ENCODE data around the gene NTSR1. TPM values are rescaled to one million over a fixed set of nuclear protein-coding genes. Genes with fewer than 3 reads are reported as not detected.

The NTSR1 gene
- total and polyA plus RNA-seq, 2 of the 13 experiments (the other 11 are each of a cell fraction or from before 2014, with no cell fraction given): 0.09 to 0.12 TPM

DNA sequence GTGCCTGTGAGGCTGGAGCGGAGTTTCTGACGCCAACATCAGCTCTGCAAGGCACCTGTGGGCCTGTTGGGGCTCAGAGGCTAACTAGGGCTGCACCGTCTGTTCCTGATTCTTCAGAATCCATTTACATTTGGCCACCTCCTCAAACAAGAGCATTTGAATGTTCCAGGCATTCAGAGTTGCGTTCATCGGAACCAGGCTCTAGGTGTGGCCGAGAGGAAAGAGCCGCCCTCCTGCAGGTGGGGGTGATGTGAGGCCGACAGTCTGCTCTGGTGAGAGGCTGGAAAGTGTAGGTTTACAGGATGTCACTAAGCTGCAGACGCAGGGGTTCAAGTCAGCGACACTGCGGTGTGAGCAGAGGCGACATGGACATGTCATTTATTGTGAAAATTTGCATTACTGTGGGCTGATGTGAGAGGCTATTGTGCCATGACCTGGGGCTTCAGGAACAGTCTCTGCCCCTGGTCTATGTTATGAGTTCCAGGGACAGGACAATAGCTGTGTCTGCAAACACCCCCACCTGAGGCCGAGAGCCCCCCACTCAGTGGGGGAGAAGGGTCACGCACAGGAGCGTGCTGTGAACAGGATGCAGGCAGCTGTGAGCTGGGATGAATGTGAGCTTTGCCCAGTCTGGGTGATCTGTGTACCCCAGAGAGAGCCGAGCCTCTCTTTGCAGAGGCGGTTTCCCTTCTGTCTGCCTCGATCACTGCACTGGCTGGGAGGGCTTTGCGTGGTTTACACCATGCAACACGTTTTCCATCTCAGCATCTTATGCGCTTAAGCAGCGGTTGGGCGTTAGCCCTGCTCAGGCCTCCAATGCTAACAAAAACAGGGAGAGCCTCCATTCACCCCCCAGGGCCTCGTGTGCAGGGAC, 45.3 kb upstream of the NTSR1 start:
- Histone ChIP-seq H2AFZ (ENCODE audit: low read length) (no peak overlapping the region), H3K4me2 (ENCODE audit: low read depth, low read length) (peak overlapping the region; percentile 40), H3K27ac (ENCODE audit: extremely low read length, insufficient read depth, low read length) (peak overlapping the region; percentile 8), H3K36me3 (replicated peaks in 1 of 2; ENCODE audit: control insufficient read depth in 1 of 2, insufficient read depth in 2 of 2, low read length in 2 of 2) (peaks cover 2 to 24% of the 10 kb centered on the region in 2 experiments; a peak in 4 of 5 replicates), H3K9ac (ENCODE audit: insufficient read depth, low read depth, low read length) (peak overlapping the region; percentile 16; the same call in 1 of the 2 replicates), H3K4me1 (ENCODE audit: insufficient read depth, low read length) (peaks cover 65% of the 10 kb centered on the region), H3K79me2 (ENCODE audit: insufficient read depth, low read length) (no peaks in the 10 kb centered on the region), H3K4me3 (replicated peaks in 1 of 3; ENCODE audit: insufficient read depth in 1 of 3, low read depth in 2 of 3, low read length in 3 of 3) (no peak overlapping the region; a peak in 1 of 6 replicates), H4K20me1 (ENCODE audit: insufficient read depth, low read length) (no peaks in the 10 kb centered on the region), H3K9me3 (ENCODE audit: low read length) (no peaks in the 10 kb centered on the region), H3K27me3 (ENCODE audit: control insufficient read depth in 1 of 2, insufficient read depth in 2 of 2, low read length in 2 of 2) (no peaks in the 10 kb centered on the region)
- in situ Hi-C loops (cut with HindIII; ENCODE audit: extremely low pct_ligation_motif_present, low pct_unique_long_range_greater_than_20kb): no loop called here
- WGBS (ENCODE audit: low lambda C conversion rate): 49% methylated on average over 24 of the region's 24 CpGs
- BruUV-seq (replicated peaks): no TSS peak
- FAIRE-seq (no peak), DNase-seq (ENCODE audit: low spot score) (no peak), ATAC-seq (peak; percentile 14)
- CTCF ChIA-PET (ENCODE audit: low intra/inter-chr PET ratio, low total read pairs): no interaction called here
- POLR2A ChIA-PET: interaction anchor here (0.8 to 2.7 kb wide), 4 partner anchors 12 to 131 kb away, joined by 3 to 8 read pairs (median 4); no protein-coding TSS in a partner anchor
- intact Hi-C loops (cut with micrococcal nuclease; ENCODE audit: unreplicated experiment): no loop called here
- TF ChIP-seq, protein P1, sequence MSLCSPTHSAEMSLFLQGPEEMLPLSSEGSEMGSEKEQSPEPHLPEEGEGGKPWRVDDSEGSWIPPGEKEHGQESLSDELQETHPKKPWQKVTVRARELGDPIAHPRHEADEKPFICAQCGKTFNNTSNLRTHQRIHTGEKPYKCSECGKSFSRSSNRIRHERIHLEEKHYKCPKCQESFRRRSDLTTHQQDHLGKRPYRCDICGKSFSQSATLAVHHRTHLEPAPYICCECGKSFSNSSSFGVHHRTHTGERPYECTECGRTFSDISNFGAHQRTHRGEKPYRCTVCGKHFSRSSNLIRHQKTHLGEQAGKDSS (CRISPR knock-in tag; IDR thresholded peaks at IDR 0.05; ENCODE audit: borderline replicate concordance, low read depth): peak; percentile 84; the same call in 1 of the 2 replicates
- no peak for TF ChIP-seq PHF20 (CRISPR knock-in tag; IDR thresholded peaks at IDR 0.05)
- TF ChIP-seq MAFK (conservative IDR thresholded peaks at IDR 0.05 in 1 of 2, IDR thresholded peaks at IDR 0.05 in 1 of 2; ENCODE audit: low read length in 2 of 2): no peak
- peak; percentile 59; the same call in 1 of the 2 replicates for TF ChIP-seq ZNF724P (CRISPR knock-in tag; IDR thresholded peaks at IDR 0.05; ENCODE audit: borderline replicate concordance)
- TF ChIP-seq, protein P2, sequence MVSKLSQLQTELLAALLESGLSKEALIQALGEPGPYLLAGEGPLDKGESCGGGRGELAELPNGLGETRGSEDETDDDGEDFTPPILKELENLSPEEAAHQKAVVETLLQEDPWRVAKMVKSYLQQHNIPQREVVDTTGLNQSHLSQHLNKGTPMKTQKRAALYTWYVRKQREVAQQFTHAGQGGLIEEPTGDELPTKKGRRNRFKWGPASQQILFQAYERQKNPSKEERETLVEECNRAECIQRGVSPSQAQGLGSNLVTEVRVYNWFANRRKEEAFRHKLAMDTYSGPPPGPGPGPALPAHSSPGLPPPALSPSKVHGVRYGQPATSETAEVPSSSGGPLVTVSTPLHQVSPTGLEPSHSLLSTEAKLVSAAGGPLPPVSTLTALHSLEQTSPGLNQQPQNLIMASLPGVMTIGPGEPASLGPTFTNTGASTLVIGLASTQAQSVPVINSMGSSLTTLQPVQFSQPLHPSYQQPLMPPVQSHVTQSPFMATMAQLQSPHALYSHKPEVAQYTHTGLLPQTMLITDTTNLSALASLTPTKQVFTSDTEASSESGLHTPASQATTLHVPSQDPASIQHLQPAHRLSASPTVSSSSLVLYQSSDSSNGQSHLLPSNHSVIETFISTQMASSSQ (IDR thresholded peaks at IDR 0.05; ENCODE audit: low read depth): no peak
- TF ChIP-seq, protein P2 (CRISPR knock-in tag; IDR thresholded peaks at IDR 0.05; ENCODE audit: borderline replicate concordance): peak; percentile 33; the same call in 1 of the 2 replicates
- TF ChIP-seq, protein P3, sequence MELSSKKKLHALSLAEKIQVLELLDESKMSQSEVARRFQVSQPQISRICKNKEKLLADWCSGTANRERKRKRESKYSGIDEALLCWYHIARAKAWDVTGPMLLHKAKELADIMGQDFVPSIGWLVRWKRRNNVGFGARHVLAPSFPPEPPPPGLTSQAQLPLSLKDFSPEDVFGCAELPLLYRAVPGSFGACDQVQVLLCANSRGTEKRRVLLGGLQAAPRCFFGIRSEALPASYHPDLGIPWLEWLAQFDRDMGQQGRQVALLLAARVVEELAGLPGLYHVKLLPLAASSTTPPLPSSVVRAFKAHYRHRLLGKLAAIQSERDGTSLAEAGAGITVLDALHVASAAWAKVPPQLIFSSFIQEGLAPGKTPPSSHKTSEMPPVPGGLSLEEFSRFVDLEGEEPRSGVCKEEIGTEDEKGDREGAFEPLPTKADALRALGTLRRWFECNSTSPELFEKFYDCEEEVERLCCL (CRISPR knock-in tag; IDR thresholded peaks at IDR 0.05; ENCODE audit: borderline replicate concordance): no peak
- TF ChIP-seq BRD4 (CRISPR knock-in tag; IDR thresholded peaks at IDR 0.05): no peak
- no peak for TF ChIP-seq TCF12 (IDR thresholded peaks at IDR 0.05)
- 0 out of 2 replicates have a peak, but pooled peaks have one; percentile 59 for TF ChIP-seq TCF12 (CRISPR knock-in tag; IDR thresholded peaks at IDR 0.05)
- TF ChIP-seq, protein P4, sequence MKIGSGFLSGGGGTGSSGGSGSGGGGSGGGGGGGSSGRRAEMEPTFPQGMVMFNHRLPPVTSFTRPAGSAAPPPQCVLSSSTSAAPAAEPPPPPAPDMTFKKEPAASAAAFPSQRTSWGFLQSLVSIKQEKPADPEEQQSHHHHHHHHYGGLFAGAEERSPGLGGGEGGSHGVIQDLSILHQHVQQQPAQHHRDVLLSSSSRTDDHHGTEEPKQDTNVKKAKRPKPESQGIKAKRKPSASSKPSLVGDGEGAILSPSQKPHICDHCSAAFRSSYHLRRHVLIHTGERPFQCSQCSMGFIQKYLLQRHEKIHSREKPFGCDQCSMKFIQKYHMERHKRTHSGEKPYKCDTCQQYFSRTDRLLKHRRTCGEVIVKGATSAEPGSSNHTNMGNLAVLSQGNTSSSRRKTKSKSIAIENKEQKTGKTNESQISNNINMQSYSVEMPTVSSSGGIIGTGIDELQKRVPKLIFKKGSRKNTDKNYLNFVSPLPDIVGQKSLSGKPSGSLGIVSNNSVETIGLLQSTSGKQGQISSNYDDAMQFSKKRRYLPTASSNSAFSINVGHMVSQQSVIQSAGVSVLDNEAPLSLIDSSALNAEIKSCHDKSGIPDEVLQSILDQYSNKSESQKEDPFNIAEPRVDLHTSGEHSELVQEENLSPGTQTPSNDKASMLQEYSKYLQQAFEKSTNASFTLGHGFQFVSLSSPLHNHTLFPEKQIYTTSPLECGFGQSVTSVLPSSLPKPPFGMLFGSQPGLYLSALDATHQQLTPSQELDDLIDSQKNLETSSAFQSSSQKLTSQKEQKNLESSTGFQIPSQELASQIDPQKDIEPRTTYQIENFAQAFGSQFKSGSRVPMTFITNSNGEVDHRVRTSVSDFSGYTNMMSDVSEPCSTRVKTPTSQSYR (CRISPR knock-in tag; IDR thresholded peaks at IDR 0.05; ENCODE audit: borderline replicate concordance): peak; percentile 16; the same call in 1 of the 2 replicates
